Activated naive CD8-positive, alpha-beta T cell treated with anti-CD3 and anti-CD28 coated beads for 36 hours (primary cell): Measurements from ENCODE around the gene C17orf114.

Source experiments
- DNase-seq: peaks from one replicate; pipeline ENCODE4 v3.0.0; 2021
- H3K27ac Mint-ChIP-seq: one replicate; pipeline ENCODE4 v1.8.0; 2022; ENCODE audit warnings: mild to moderate bottlenecking, moderate library complexity, mixed read lengths
- H3K27me3 Mint-ChIP-seq: one replicate; pipeline ENCODE4 v1.8.0; 2022; ENCODE audit warnings: mild to moderate bottlenecking, mixed read lengths
- H3K36me3 Mint-ChIP-seq: one replicate; pipeline ENCODE4 v1.8.0; 2021; ENCODE audit warnings: mild to moderate bottlenecking, mixed read lengths
- H3K4me1 Mint-ChIP-seq: one replicate; pipeline ENCODE4 v1.8.0; 2021; ENCODE audit warnings: mixed read lengths
- H3K4me3 Mint-ChIP-seq: one replicate; pipeline ENCODE4 v1.8.0; 2022; ENCODE audit warnings: mild to moderate bottlenecking, moderate library complexity, mixed read lengths
- H3K9me3 Mint-ChIP-seq: one replicate; pipeline ENCODE4 v1.8.0; 2022; ENCODE audit warnings: mixed read lengths

Gene C17orf114

GRCh38 chr17:4785311-4786105, 16.6 kb downstream of the C17orf114 start:
- Mint-ChIP-seq H3K4me3 (no peak overlapping the region), H3K9me3 (no peaks in the 10 kb centered on the region), H3K4me1 (peaks cover 17% of the 10 kb centered on the region), H3K36me3 (no peaks in the 10 kb centered on the region), H3K27me3 (peaks cover 80% of the 10 kb centered on the region), H3K27ac (no peak overlapping the region)
- DNase-seq, result no peak

GRCh38 chr17:4782652-4783051, 19.5 kb downstream of the C17orf114 start:
- Mint-ChIP-seq H3K36me3 (no peaks in the 10 kb centered on the region), H3K27ac (no peak overlapping the region), H3K4me1 (peaks cover 12% of the 10 kb centered on the region), H3K27me3 (peaks cover 69% of the 10 kb centered on the region), H3K4me3 (no peak overlapping the region), H3K9me3 (no peaks in the 10 kb centered on the region)
- DNase-seq, result no peak

GRCh38 chr17:4780325-4780955, 21.7 kb downstream of the C17orf114 start:
- peaks cover 2% of the 10 kb centered on the region for H3K4me1 Mint-ChIP-seq
- no peak for DNase-seq
- H3K27ac Mint-ChIP-seq, result no peak overlapping the region
- no peak overlapping the region for H3K4me3 Mint-ChIP-seq
- H3K27me3 Mint-ChIP-seq, result peaks cover 47% of the 10 kb centered on the region
- H3K36me3 Mint-ChIP-seq, result no peaks in the 10 kb centered on the region
- H3K9me3 Mint-ChIP-seq, result no peaks in the 10 kb centered on the region

GRCh38 chr17:4777969-4778760, 24.0 kb downstream of the C17orf114 start:
- DNase-seq, result no peak
- H3K4me3 Mint-ChIP-seq, result no peak overlapping the region
- no peaks in the 10 kb centered on the region for H3K36me3 Mint-ChIP-seq
- H3K4me1 Mint-ChIP-seq, result no peaks in the 10 kb centered on the region
- H3K27me3 Mint-ChIP-seq, result peaks cover 24% of the 10 kb centered on the region
- no peak overlapping the region for H3K27ac Mint-ChIP-seq
- no peaks in the 10 kb centered on the region for H3K9me3 Mint-ChIP-seq

- H3K27me3 Mint-ChIP-seq, result no peaks in the 10 kb centered on the region
- no peak for DNase-seq
- H3K36me3 Mint-ChIP-seq, result no peaks in the 10 kb centered on the region
- no peak overlapping the region for H3K27ac Mint-ChIP-seq
- H3K9me3 Mint-ChIP-seq, result no peaks in the 10 kb centered on the region
- peaks cover 7% of the 10 kb centered on the region for H3K4me1 Mint-ChIP-seq
- no peak overlapping the region for H3K4me3 Mint-ChIP-seq
These were observed 29.9 kb downstream of the C17orf114 start for GRCh38 chr17:4772235-4772613.

- no peak for DNase-seq
- Mint-ChIP-seq H3K4me3 (no peak within 1 kb of the TSS), H3K9me3 (no peaks in the 10 kb centered on the region), H3K27ac (no peak within 1 kb of the TSS), H3K27me3 (no peaks in the 10 kb centered on the region), H3K4me1 (peaks cover 7% of the 10 kb centered on the region), H3K36me3 (no peaks in the 10 kb centered on the region)
These were observed 30.5 kb downstream of the C17orf114 start, which contains the start of gene TM4SF5 for GRCh38 chr17:4771519-4772234. Gene TM4SF5, plus strand, starts transcription at chr17:4771886. Its CDS starts 37 bp downstream, at chr17:4771923.

GRCh38 chr17:4769628-4770027, 32.5 kb downstream of the C17orf114 start:
- Mint-ChIP-seq H3K4me3 (no peak overlapping the region), H3K27me3 (no peaks in the 10 kb centered on the region), H3K4me1 (peaks cover 7% of the 10 kb centered on the region), H3K36me3 (no peaks in the 10 kb centered on the region), H3K9me3 (no peaks in the 10 kb centered on the region), H3K27ac (no peak overlapping the region)
- no peak for DNase-seq

- Mint-ChIP-seq H3K36me3 (no peaks in the 10 kb centered on the region), H3K27me3 (no peaks in the 10 kb centered on the region), H3K9me3 (no peaks in the 10 kb centered on the region), H3K27ac (no peak overlapping the region), H3K4me3 (no peak overlapping the region), H3K4me1 (peaks cover 7% of the 10 kb centered on the region)
- DNase-seq, result no peak
These were observed 33.8 kb downstream of the C17orf114 start for GRCh38 chr17:4768298-4768697.

- H3K27me3 Mint-ChIP-seq, result no peaks in the 10 kb centered on the region
- H3K36me3 Mint-ChIP-seq, result no peaks in the 10 kb centered on the region
- no peak overlapping the region for H3K27ac Mint-ChIP-seq
- no peak for DNase-seq
- no peaks in the 10 kb centered on the region for H3K9me3 Mint-ChIP-seq
- peaks cover 6% of the 10 kb centered on the region for H3K4me1 Mint-ChIP-seq
- no peak overlapping the region for H3K4me3 Mint-ChIP-seq
These were observed 35.4 kb downstream of the C17orf114 start for GRCh38 chr17:4766723-4767122.

- peaks cover 2% of the 10 kb centered on the region for H3K4me1 Mint-ChIP-seq
- no peak for DNase-seq
- H3K36me3 Mint-ChIP-seq, result no peaks in the 10 kb centered on the region
- no peak overlapping the region for H3K27ac Mint-ChIP-seq
- no peaks in the 10 kb centered on the region for H3K9me3 Mint-ChIP-seq
- no peak overlapping the region for H3K4me3 Mint-ChIP-seq
- no peaks in the 10 kb centered on the region for H3K27me3 Mint-ChIP-seq
These were observed 35.9 kb downstream of the C17orf114 start for GRCh38 chr17:4766201-4766600.

- Mint-ChIP-seq H3K4me3 (no peak overlapping the region), H3K27ac (no peak overlapping the region), H3K27me3 (peaks cover 3% of the 10 kb centered on the region), H3K9me3 (no peaks in the 10 kb centered on the region), H3K4me1 (no peaks in the 10 kb centered on the region), H3K36me3 (no peaks in the 10 kb centered on the region)
- DNase-seq, result no peak
These were observed 37.5 kb downstream of the C17orf114 start for GRCh38 chr17:4764595-4764994.

GRCh38 chr17:4759776-4760236, 42.3 kb downstream of the C17orf114 start:
- no peak overlapping the region for H3K4me3 Mint-ChIP-seq
- DNase-seq, result no peak
- peaks cover 12% of the 10 kb centered on the region for H3K27me3 Mint-ChIP-seq
- no peaks in the 10 kb centered on the region for H3K4me1 Mint-ChIP-seq
- H3K27ac Mint-ChIP-seq, result no peak overlapping the region
- H3K9me3 Mint-ChIP-seq, result no peaks in the 10 kb centered on the region
- H3K36me3 Mint-ChIP-seq, result no peaks in the 10 kb centered on the region

GRCh38 chr17:4753392-4753791, 48.7 kb downstream of the C17orf114 start:
- Mint-ChIP-seq H3K4me3 (no peak overlapping the region), H3K4me1 (peaks cover 5% of the 10 kb centered on the region), H3K27ac (no peak overlapping the region), H3K9me3 (no peaks in the 10 kb centered on the region), H3K27me3 (peaks cover 9% of the 10 kb centered on the region), H3K36me3 (no peaks in the 10 kb centered on the region)
- DNase-seq, result no peak

- Mint-ChIP-seq H3K4me3 (no peak overlapping the region), H3K36me3 (no peaks in the 10 kb centered on the region), H3K27me3 (peaks cover 9% of the 10 kb centered on the region)
These were observed 50.2 kb downstream of the C17orf114 start for GRCh38 chr17:4751932-4752331.

More at GRCh38 chr17:4751932-4752331, 50.2 kb downstream of the C17orf114 start:
- Mint-ChIP-seq H3K27ac (no peak overlapping the region), H3K4me1 (peaks cover 11% of the 10 kb centered on the region), H3K9me3 (no peaks in the 10 kb centered on the region)
- no peak for DNase-seq
